Activated CD4-positive, alpha-beta T cell treated with anti-CD3 and anti-CD28 coated beads, Interleukin-2, amount 50 U/mL, for 24 hours (primary cell): ENCODE results near the gene TRPT1.

Source experiments
- DNase-seq, 2 donors: peaks; one replicate each; pipeline ENCODE4 v3.0.0-alpha.2; 2020; ENCODE audit warnings: low read depth in 1 of 2, low spot score in 1 of 2

The TRPT1 gene

DNA sequence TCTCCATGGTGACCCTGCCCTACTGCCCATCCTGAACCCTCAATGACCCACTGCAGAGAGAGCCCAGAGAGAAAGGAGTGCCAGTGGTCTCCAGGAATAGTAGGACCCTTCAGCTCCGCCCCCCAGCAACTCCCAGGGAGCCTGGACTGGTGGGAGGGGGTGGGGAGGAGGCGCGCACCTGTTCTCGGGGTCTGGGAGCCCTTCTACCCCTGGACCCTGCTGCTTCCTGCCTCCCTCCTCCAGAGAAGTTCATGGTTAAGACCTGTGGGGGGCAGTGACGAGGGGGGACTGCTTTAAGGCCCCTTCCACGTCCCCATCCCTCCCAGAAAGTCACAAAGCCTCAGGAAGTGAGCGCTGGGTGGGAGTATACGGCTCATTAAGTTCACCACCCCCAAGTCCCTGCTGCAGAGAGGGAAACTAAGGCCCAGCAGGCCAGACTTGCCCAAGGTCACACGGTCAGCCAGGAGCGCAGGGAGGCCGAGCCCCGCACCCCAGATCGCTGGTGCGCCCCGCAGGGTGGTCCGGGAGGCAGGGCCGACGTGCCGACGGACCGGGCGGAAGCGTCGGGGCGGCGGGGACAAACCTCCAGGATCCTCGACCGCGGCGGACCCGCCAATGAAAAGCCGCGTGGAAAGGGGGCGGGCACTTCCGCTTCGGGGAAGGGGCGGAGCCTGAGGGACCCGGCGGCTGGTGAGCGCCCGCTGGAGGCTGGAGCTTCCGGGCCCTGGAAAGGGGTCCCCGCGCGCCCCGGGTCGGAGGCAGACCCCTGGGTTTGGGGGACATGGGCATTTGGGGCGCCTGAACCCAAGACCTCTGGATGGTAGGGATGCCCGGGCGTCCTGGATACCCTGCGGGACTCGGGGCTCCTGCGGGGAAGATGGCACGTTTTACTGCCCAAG lies at the start of gene TRPT1, which contains the start of gene NUDT22:
TSS of gene TRPT1 (minus strand) at position 579 of the 899 bp plus-strand sequence. CDS start at position 253, 326 bp downstream.
TSS of gene NUDT22 (plus strand) at position 667 of the 899 bp plus-strand sequence. CDS start 379 bp downstream, outside the sequence.
- peak; percentile 94 for DNase-seq

GRCh38 chr11:64275031-64275800 lies 49.2 kb upstream of the TRPT1 start:
- no peak for DNase-seq

GRCh38 chr11:64269540-64270220 lies 43.7 kb upstream of the TRPT1 start:
- DNase-seq: peak; percentile 97 to 99

DNA sequence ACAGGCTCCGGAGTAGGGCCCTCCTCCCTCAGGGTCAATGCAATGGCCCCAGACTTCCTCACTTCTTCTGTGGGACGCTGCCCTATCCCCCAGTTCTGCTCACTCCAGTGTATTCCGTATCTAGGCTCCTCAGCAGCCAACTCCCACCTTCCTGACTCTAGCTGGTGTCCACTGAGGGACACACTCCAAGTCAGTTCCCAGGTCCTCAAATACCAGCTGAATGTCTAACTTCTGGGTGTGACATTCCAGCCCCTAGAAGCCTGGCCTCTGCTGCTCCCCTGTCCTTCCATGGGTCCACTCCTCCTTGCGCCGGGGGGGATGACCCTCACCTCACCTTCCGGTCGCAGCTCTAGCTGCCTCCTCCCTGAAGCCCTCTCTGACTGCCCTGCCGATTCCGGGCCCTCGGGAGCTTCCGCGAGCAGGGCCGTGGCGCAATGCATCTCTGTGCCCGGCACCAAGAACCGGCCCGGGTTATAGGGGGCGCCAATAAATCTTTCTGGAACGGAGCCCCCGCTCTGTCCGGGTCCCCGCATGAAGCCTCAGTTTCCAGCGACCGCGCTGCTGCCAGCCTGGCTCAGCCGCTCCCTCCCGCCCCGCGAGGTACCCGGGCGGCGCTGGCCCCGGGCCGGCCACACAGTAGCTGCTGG lies 43.0 kb upstream of the TRPT1 start:
- peak in 1 of 2 donors; percentile 35 for DNase-seq

GRCh38 chr11:64268025-64268892 lies 42.3 kb upstream of the TRPT1 start:
- DNase-seq: no peak

GRCh38 chr11:64267207-64267945 lies 41.4 kb upstream of the TRPT1 start:
- DNase-seq: no peak

GRCh38 chr11:64266339-64266738 lies 40.4 kb upstream of the TRPT1 start:
- no peak for DNase-seq

GRCh38 chr11:64265176-64266160 lies 39.5 kb upstream of the TRPT1 start:
- DNase-seq: no peak

DNA sequence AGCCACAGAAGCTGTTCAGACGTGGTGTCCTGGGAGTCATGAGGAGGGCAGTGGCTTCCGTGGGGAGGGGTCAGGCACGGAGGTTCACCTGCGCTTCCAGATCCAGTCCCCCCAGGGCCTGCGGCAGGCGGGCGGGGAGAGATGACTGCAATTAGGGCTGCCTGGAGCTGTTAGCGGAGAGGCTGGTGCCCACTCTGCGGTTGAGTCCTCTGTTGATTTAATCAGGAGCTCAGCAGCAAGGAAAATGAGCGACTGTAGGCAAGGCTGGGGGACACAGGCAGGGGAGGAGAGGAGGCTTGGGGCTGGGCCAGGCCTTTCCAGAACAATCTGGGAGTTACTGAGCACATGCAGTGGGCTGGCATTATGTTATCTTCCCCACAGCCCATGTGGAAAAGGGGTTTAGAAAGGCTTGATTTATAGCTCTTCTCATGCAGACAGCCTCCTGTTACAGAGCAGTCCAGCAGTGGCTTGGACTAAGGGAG lies 38.4 kb upstream of the TRPT1 start:
- no peak for DNase-seq

- DNase-seq: no peak
These were observed 37.9 kb upstream of the TRPT1 start for GRCh38 chr11:64263947-64264317.

DNA sequence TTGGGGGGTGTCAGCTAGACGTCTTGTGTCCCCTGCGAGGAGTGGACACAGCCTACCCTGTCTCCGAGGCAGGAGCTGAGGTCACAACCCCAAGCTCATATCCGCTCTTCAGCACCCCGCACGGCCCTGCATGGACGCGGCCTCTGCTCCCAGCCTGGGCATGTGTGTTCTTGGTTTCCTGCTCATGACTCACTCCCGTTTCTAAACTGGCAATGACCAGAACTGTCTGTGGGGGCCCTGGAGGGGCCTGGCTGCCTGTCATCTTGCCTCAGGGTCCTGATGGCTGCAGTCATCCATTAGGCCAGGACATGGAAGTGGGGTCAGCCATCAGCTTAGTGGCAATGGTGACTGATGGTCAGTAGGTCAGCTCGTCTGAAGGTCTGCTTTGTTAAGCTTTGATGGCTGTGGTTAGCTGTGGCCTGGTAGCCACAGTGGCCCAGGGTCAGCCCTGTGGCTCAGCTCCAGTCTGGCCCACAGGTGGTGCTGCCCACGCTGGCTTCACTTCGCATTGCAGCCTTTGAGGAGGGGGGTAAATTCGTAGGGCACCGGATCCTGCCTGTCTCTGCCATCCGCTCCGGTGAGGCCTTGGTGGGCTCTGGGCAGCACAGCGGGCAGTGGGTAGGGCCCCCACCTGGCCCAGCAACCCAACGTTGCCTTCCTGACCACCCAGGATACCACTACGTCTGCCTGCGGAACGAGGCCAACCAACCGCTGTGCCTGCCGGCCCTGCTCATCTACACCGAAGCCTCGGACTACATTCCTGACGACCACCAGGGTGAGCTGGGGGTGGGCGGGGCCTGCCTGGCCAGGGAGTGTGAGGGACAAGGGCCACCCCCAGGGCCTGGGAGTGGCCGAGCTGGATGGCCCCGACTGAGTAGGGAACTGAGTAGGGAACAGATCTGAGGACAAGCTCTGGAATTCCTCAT lies 37.3 kb upstream of the TRPT1 start:
- no peak for DNase-seq

GRCh38 chr11:64262271-64263002 lies 36.5 kb upstream of the TRPT1 start:
- DNase-seq: no peak

DNA sequence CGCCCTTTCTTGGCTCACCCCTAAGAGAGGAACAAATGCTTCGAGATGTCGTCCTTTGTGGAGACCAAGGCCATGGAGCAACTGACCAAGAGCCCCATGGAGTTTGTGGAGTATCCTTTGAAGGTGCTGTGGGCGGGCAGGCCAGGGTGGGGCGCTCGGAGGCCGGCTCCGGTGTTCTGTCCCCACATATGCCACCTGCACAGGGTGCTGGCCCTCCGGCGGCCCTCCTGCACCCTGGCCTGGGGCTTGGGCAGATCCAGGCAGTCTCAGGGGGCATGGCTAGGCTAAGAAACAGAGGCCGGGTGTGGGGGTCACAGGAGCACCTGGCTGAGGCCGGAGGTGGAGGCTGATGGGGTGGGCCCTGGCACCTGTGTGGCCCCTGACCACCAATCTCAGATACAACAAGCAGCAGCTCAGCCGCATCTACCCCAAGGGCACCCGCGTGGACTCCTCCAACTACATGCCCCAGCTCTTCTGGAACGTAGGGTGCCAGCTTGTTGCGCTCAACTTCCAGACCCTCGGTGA lies 35.6 kb upstream of the TRPT1 start:
- no peak for DNase-seq

- DNase-seq: no peak
These were observed 34.2 kb upstream of the TRPT1 start for GRCh38 chr11:64260147-64260708.

- DNase-seq: no peak
These were observed 33.6 kb upstream of the TRPT1 start for GRCh38 chr11:64259533-64260067.
